Measurements from ENCODE around the gene ADAMTSL3.

ADAMTSL3 gene

GRCh38 chr15:83881156-83881555 is 227.2 kb downstream of the ADAMTSL3 start:
- Histone ChIP-seq H3K9ac (ENCODE audit: low read length in 5 of 5) (no peak overlapping the region), H3K9me3 (ENCODE audit: control insufficient read depth in 5 of 5, low read length in 5 of 5) (no peaks in the 10 kb centered on the region), H3K27me3 (ENCODE audit: control insufficient read depth in 5 of 5, insufficient read depth in 4 of 5, low read length in 5 of 5) (no peaks in the 10 kb centered on the region), H3K36me3 (ENCODE audit: control insufficient read depth in 5 of 5, insufficient read depth in 5 of 5, low read length in 5 of 5) (no peaks in the 10 kb centered on the region), H3K4me3 (ENCODE audit: low read depth in 1 of 5, low read length in 5 of 5) (no peak overlapping the region), H3K27ac (ENCODE audit: low read depth, low read length) (no peak overlapping the region), H3K4me1 (ENCODE audit: control insufficient read depth in 5 of 5, insufficient read depth in 5 of 5, low read length in 5 of 5) (no peaks in the 10 kb centered on the region)

GRCh38 chr15:83886321-83886720 is 232.4 kb downstream of the ADAMTSL3 start:
- H3K4me3 ChIP-seq (ENCODE audit: low read depth in 1 of 5, low read length in 5 of 5): no peak overlapping the region
- no peak overlapping the region for H3K9ac ChIP-seq (ENCODE audit: low read length in 5 of 5)
- no peaks in the 10 kb centered on the region for H3K27me3 ChIP-seq (ENCODE audit: control insufficient read depth in 5 of 5, insufficient read depth in 4 of 5, low read length in 5 of 5)
- H3K27ac ChIP-seq (ENCODE audit: low read depth, low read length): no peak overlapping the region
- H3K9me3 ChIP-seq (ENCODE audit: control insufficient read depth in 5 of 5, low read length in 5 of 5): no peaks in the 10 kb centered on the region
- H3K36me3 ChIP-seq (ENCODE audit: control insufficient read depth in 5 of 5, insufficient read depth in 5 of 5, low read length in 5 of 5): no peaks in the 10 kb centered on the region
- H3K4me1 ChIP-seq (ENCODE audit: control insufficient read depth in 5 of 5, insufficient read depth in 5 of 5, low read length in 5 of 5): peaks cover 4 to 15% (median 11%) of the 10 kb centered on the region in 5 donors

- no peak overlapping the region for H3K9ac ChIP-seq (ENCODE audit: low read length in 5 of 5)
- H3K9me3 ChIP-seq (ENCODE audit: control insufficient read depth in 5 of 5, low read length in 5 of 5): no peaks in the 10 kb centered on the region
- H3K36me3 ChIP-seq (ENCODE audit: control insufficient read depth in 5 of 5, insufficient read depth in 5 of 5, low read length in 5 of 5): no peaks in the 10 kb centered on the region
- H3K27me3 ChIP-seq (ENCODE audit: control insufficient read depth in 5 of 5, insufficient read depth in 4 of 5, low read length in 5 of 5): no peaks in the 10 kb centered on the region
- H3K4me1 ChIP-seq (ENCODE audit: control insufficient read depth in 5 of 5, insufficient read depth in 5 of 5, low read length in 5 of 5): peaks cover 4 to 15% (median 11%) of the 10 kb centered on the region in 5 donors
- H3K27ac ChIP-seq (ENCODE audit: low read depth, low read length): no peak overlapping the region
- H3K4me3 ChIP-seq (ENCODE audit: low read depth in 1 of 5, low read length in 5 of 5): no peak overlapping the region
Measured at GRCh38 chr15:83887404-83887803, 233.5 kb downstream of the ADAMTSL3 start.

- H3K27me3 ChIP-seq (ENCODE audit: control insufficient read depth in 5 of 5, insufficient read depth in 4 of 5, low read length in 5 of 5): no peaks in the 10 kb centered on the region
- no peak overlapping the region for H3K4me3 ChIP-seq (ENCODE audit: low read depth in 1 of 5, low read length in 5 of 5)
- no peaks in the 10 kb centered on the region for H3K36me3 ChIP-seq (ENCODE audit: control insufficient read depth in 5 of 5, insufficient read depth in 5 of 5, low read length in 5 of 5)
- H3K9ac ChIP-seq (ENCODE audit: low read length in 5 of 5): no peak overlapping the region
- no peak overlapping the region for H3K27ac ChIP-seq (ENCODE audit: low read depth, low read length)
- H3K4me1 ChIP-seq (ENCODE audit: control insufficient read depth in 5 of 5, insufficient read depth in 5 of 5, low read length in 5 of 5): peaks cover 4 to 15% (median 11%) of the 10 kb centered on the region in 5 donors
- H3K9me3 ChIP-seq (ENCODE audit: control insufficient read depth in 5 of 5, low read length in 5 of 5): no peaks in the 10 kb centered on the region
Measured at GRCh38 chr15:83887961-83888360, 234.0 kb downstream of the ADAMTSL3 start.

- Histone ChIP-seq H3K4me3 (ENCODE audit: low read depth in 1 of 5, low read length in 5 of 5) (peak overlapping the region in 4 of 5 donors; percentile 14 to 42 (median 32)), H3K27ac (ENCODE audit: low read depth, low read length) (peak overlapping the region; percentile 13), H3K36me3 (ENCODE audit: control insufficient read depth in 5 of 5, insufficient read depth in 5 of 5, low read length in 5 of 5) (no peaks in the 10 kb centered on the region), H3K27me3 (ENCODE audit: control insufficient read depth in 5 of 5, insufficient read depth in 4 of 5, low read length in 5 of 5) (no peaks in the 10 kb centered on the region), H3K4me1 (ENCODE audit: control insufficient read depth in 5 of 5, insufficient read depth in 5 of 5, low read length in 5 of 5) (peaks cover 4 to 15% (median 11%) of the 10 kb centered on the region in 5 donors), H3K9me3 (ENCODE audit: control insufficient read depth in 5 of 5, low read length in 5 of 5) (no peaks in the 10 kb centered on the region), H3K9ac (ENCODE audit: low read length in 5 of 5) (no peak overlapping the region)
Measured at GRCh38 chr15:83889995-83890394, 236.1 kb downstream of the ADAMTSL3 start.

- H3K9me3 ChIP-seq (ENCODE audit: control insufficient read depth in 5 of 5, low read length in 5 of 5): no peaks in the 10 kb centered on the region
- no peak overlapping the region for H3K9ac ChIP-seq (ENCODE audit: low read length in 5 of 5)
- H3K27ac ChIP-seq (ENCODE audit: low read depth, low read length): peak overlapping the region; percentile 13
- peaks cover 4 to 15% (median 11%) of the 10 kb centered on the region in 5 donors for H3K4me1 ChIP-seq (ENCODE audit: control insufficient read depth in 5 of 5, insufficient read depth in 5 of 5, low read length in 5 of 5)
- H3K4me3 ChIP-seq (ENCODE audit: low read depth in 1 of 5, low read length in 5 of 5): peak overlapping the region in 1 of 5 donors; percentile 42
- no peaks in the 10 kb centered on the region for H3K36me3 ChIP-seq (ENCODE audit: control insufficient read depth in 5 of 5, insufficient read depth in 5 of 5, low read length in 5 of 5)
- no peaks in the 10 kb centered on the region for H3K27me3 ChIP-seq (ENCODE audit: control insufficient read depth in 5 of 5, insufficient read depth in 4 of 5, low read length in 5 of 5)
Measured at GRCh38 chr15:83890587-83890986, 236.7 kb downstream of the ADAMTSL3 start.

GRCh38 chr15:83892498-83892897 is 238.6 kb downstream of the ADAMTSL3 start:
- Histone ChIP-seq H3K9me3 (ENCODE audit: control insufficient read depth in 5 of 5, low read length in 5 of 5) (no peaks in the 10 kb centered on the region), H3K27me3 (ENCODE audit: control insufficient read depth in 5 of 5, insufficient read depth in 4 of 5, low read length in 5 of 5) (no peaks in the 10 kb centered on the region), H3K4me3 (ENCODE audit: low read depth in 1 of 5, low read length in 5 of 5) (no peak overlapping the region), H3K9ac (ENCODE audit: low read length in 5 of 5) (no peak overlapping the region), H3K36me3 (ENCODE audit: control insufficient read depth in 5 of 5, insufficient read depth in 5 of 5, low read length in 5 of 5) (no peaks in the 10 kb centered on the region), H3K27ac (ENCODE audit: low read depth, low read length) (no peak overlapping the region), H3K4me1 (ENCODE audit: control insufficient read depth in 5 of 5, insufficient read depth in 5 of 5, low read length in 5 of 5) (peaks cover 4 to 15% (median 11%) of the 10 kb centered on the region in 5 donors)

GRCh38 chr15:83893308-83893707 is 239.4 kb downstream of the ADAMTSL3 start:
- Histone ChIP-seq H3K27me3 (ENCODE audit: control insufficient read depth in 5 of 5, insufficient read depth in 4 of 5, low read length in 5 of 5) (no peaks in the 10 kb centered on the region), H3K36me3 (ENCODE audit: control insufficient read depth in 5 of 5, insufficient read depth in 5 of 5, low read length in 5 of 5) (no peaks in the 10 kb centered on the region), H3K9me3 (ENCODE audit: control insufficient read depth in 5 of 5, low read length in 5 of 5) (no peaks in the 10 kb centered on the region), H3K9ac (ENCODE audit: low read length in 5 of 5) (no peak overlapping the region), H3K4me1 (ENCODE audit: control insufficient read depth in 5 of 5, insufficient read depth in 5 of 5, low read length in 5 of 5) (peaks cover 4 to 15% (median 11%) of the 10 kb centered on the region in 5 donors), H3K27ac (ENCODE audit: low read depth, low read length) (no peak overlapping the region), H3K4me3 (ENCODE audit: low read depth in 1 of 5, low read length in 5 of 5) (no peak overlapping the region)

- no peak overlapping the region for H3K4me3 ChIP-seq (ENCODE audit: low read depth in 1 of 5, low read length in 5 of 5)
- no peak overlapping the region for H3K27ac ChIP-seq (ENCODE audit: low read depth, low read length)
- H3K9ac ChIP-seq (ENCODE audit: low read length in 5 of 5): no peak overlapping the region
- no peaks in the 10 kb centered on the region for H3K36me3 ChIP-seq (ENCODE audit: control insufficient read depth in 5 of 5, insufficient read depth in 5 of 5, low read length in 5 of 5)
- peaks cover 0 to 11% (median 0%) of the 10 kb centered on the region in 5 donors for H3K4me1 ChIP-seq (ENCODE audit: control insufficient read depth in 5 of 5, insufficient read depth in 5 of 5, low read length in 5 of 5)
- no peaks in the 10 kb centered on the region for H3K9me3 ChIP-seq (ENCODE audit: control insufficient read depth in 5 of 5, low read length in 5 of 5)
- no peaks in the 10 kb centered on the region for H3K27me3 ChIP-seq (ENCODE audit: control insufficient read depth in 5 of 5, insufficient read depth in 4 of 5, low read length in 5 of 5)
Measured at GRCh38 chr15:83897037-83897436, 243.1 kb downstream of the ADAMTSL3 start.

GRCh38 chr15:83898361-83898760 is 244.4 kb downstream of the ADAMTSL3 start:
- Histone ChIP-seq H3K4me1 (ENCODE audit: control insufficient read depth in 5 of 5, insufficient read depth in 5 of 5, low read length in 5 of 5) (peaks cover 0 to 11% (median 0%) of the 10 kb centered on the region in 5 donors), H3K27ac (ENCODE audit: low read depth, low read length) (no peak overlapping the region), H3K9ac (ENCODE audit: low read length in 5 of 5) (no peak overlapping the region), H3K36me3 (ENCODE audit: control insufficient read depth in 5 of 5, insufficient read depth in 5 of 5, low read length in 5 of 5) (no peaks in the 10 kb centered on the region), H3K27me3 (ENCODE audit: control insufficient read depth in 5 of 5, insufficient read depth in 4 of 5, low read length in 5 of 5) (no peaks in the 10 kb centered on the region), H3K4me3 (ENCODE audit: low read depth in 1 of 5, low read length in 5 of 5) (no peak overlapping the region), H3K9me3 (ENCODE audit: control insufficient read depth in 5 of 5, low read length in 5 of 5) (no peaks in the 10 kb centered on the region)

- no peaks in the 10 kb centered on the region for H3K27me3 ChIP-seq (ENCODE audit: control insufficient read depth in 5 of 5, insufficient read depth in 4 of 5, low read length in 5 of 5)
- no peaks in the 10 kb centered on the region for H3K36me3 ChIP-seq (ENCODE audit: control insufficient read depth in 5 of 5, insufficient read depth in 5 of 5, low read length in 5 of 5)
- H3K4me1 ChIP-seq (ENCODE audit: control insufficient read depth in 5 of 5, insufficient read depth in 5 of 5, low read length in 5 of 5): peaks cover 0 to 15% (median 0%) of the 10 kb centered on the region in 5 donors
- H3K9ac ChIP-seq (ENCODE audit: low read length in 5 of 5): no peak overlapping the region
- H3K27ac ChIP-seq (ENCODE audit: low read depth, low read length): no peak overlapping the region
- H3K4me3 ChIP-seq (ENCODE audit: low read depth in 1 of 5, low read length in 5 of 5): no peak overlapping the region
- H3K9me3 ChIP-seq (ENCODE audit: control insufficient read depth in 5 of 5, low read length in 5 of 5): no peaks in the 10 kb centered on the region
Measured at GRCh38 chr15:83899670-83900069, 245.7 kb downstream of the ADAMTSL3 start.

All from subcutaneous abdominal adipose tissue (tissue), 5 donors.